ENCODE results near the gene B3GNT4.

The B3GNT4 gene

DNA sequence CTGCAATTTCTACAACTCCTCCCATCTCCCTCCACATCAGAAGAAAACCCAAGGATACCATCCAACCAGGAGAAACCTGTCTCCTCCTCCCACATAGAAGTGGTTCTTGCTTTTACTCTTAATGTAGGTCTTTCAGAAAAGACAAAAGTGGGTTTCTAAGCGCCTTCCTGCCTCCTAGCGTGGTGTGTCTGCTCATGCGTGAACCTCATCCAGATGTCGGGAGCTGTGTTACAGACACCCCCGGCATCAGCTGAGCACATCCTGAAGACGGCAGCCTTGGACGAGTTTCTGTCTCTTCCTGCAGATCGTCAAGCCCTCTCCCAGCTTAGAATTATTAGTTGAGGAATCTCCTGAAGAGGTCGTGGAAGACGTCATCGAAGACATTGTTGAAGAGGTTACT is 11.1 kb upstream of the B3GNT4 start:
- no peak overlapping the region for H3K4me3 ChIP-seq (ENCODE audit: low read depth, low read length)
- no peak for DNase-seq (ENCODE audit: low read depth)
- TF ChIP-seq MYC (IDR thresholded peaks at IDR 0.05; ENCODE audit: low read depth, low read length) (no peak), POLR2A (IDR thresholded peaks at IDR 0.05; ENCODE audit: extremely low read depth, insufficient read length) (no peak)
- TF ChIP-seq, protein P1, sequence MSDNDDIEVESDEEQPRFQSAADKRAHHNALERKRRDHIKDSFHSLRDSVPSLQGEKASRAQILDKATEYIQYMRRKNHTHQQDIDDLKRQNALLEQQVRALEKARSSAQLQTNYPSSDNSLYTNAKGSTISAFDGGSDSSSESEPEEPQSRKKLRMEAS (IDR thresholded peaks at IDR 0.05; ENCODE audit: low read depth, low read length) = no peak
- TF ChIP-seq, protein P2, sequence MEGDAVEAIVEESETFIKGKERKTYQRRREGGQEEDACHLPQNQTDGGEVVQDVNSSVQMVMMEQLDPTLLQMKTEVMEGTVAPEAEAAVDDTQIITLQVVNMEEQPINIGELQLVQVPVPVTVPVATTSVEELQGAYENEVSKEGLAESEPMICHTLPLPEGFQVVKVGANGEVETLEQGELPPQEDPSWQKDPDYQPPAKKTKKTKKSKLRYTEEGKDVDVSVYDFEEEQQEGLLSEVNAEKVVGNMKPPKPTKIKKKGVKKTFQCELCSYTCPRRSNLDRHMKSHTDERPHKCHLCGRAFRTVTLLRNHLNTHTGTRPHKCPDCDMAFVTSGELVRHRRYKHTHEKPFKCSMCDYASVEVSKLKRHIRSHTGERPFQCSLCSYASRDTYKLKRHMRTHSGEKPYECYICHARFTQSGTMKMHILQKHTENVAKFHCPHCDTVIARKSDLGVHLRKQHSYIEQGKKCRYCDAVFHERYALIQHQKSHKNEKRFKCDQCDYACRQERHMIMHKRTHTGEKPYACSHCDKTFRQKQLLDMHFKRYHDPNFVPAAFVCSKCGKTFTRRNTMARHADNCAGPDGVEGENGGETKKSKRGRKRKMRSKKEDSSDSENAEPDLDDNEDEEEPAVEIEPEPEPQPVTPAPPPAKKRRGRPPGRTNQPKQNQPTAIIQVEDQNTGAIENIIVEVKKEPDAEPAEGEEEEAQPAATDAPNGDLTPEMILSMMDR (IDR thresholded peaks at IDR 0.05; ENCODE audit: low read depth, low read length) = no peak

DNA sequence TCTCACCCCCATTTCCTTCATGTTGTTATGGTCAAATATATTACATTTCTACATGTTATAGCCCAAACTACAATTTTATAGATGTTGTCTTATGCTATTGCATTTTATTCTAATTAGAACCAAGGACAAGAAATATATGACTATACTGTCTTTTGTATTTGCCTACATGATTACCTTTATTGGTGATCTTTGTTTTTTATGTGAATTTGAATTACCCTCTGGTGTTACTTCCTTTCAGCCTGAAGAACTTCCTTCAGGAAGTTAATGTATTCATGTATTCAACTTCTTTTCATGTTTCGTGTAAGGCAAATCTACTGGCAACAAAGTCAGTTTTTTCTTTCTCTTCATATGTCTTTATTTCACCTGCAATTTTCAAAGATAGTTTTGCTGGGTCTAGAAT is 8.7 kb upstream of the B3GNT4 start:
- TF ChIP-seq POLR2A (IDR thresholded peaks at IDR 0.05; ENCODE audit: extremely low read depth, insufficient read length) = no peak
- TF ChIP-seq, protein P1 (IDR thresholded peaks at IDR 0.05; ENCODE audit: low read depth, low read length) = no peak
- TF ChIP-seq, protein P2 (IDR thresholded peaks at IDR 0.05; ENCODE audit: low read depth, low read length) = no peak
- no peak for TF ChIP-seq MYC (IDR thresholded peaks at IDR 0.05; ENCODE audit: low read depth, low read length)
- no peak for DNase-seq (ENCODE audit: low read depth)
- H3K4me3 ChIP-seq (ENCODE audit: low read depth, low read length) = no peak overlapping the region

DNA sequence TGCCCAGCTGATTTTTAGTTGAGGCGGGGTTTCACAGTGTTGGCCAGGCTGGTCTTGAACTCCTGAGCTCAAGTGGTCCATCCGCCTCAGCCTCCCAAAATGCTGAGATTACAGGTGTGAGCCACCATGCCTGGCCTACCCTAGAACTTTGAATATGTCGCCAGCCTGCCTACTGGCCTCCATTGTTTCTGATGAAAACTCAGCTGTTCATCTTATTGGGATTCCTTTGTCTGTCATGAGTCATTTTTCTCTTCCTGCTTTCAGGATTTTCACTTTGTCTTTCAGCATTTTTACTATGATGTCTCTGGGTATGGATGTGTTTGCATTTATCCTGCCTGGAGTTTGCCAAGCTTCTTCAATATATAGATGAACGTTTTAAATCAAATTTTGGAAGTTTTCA is 8.1 kb upstream of the B3GNT4 start:
- no peak overlapping the region for H3K4me3 ChIP-seq (ENCODE audit: low read depth, low read length)
- TF ChIP-seq, protein P1 (IDR thresholded peaks at IDR 0.05; ENCODE audit: low read depth, low read length) = no peak
- TF ChIP-seq MYC (IDR thresholded peaks at IDR 0.05; ENCODE audit: low read depth, low read length) (no peak), POLR2A (IDR thresholded peaks at IDR 0.05; ENCODE audit: extremely low read depth, insufficient read length) (no peak)
- TF ChIP-seq, protein P2 (IDR thresholded peaks at IDR 0.05; ENCODE audit: low read depth, low read length) = no peak
- no peak for DNase-seq (ENCODE audit: low read depth)

DNA sequence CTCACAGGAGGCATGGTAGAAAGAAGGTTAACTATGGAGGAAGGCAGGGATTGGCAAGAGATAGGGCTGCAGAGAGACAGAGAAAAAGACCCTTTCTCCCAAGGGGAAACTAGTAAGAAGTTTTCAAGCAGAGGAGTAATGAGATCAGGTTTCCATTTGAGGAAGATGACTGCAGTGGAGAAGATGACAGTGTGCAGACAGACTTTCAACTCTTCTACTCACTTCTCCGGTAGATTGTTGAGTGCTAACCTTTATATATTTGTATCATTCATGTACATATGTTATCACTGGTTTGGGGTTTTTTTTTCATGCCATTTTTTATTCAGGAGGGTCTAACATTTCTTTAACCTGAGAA is 5.9 kb upstream of the B3GNT4 start:
- TF ChIP-seq POLR2A (IDR thresholded peaks at IDR 0.05; ENCODE audit: extremely low read depth, insufficient read length) = no peak
- no peak overlapping the region for H3K4me3 ChIP-seq (ENCODE audit: low read depth, low read length)
- DNase-seq (ENCODE audit: low read depth) = peak; percentile 53

DNA sequence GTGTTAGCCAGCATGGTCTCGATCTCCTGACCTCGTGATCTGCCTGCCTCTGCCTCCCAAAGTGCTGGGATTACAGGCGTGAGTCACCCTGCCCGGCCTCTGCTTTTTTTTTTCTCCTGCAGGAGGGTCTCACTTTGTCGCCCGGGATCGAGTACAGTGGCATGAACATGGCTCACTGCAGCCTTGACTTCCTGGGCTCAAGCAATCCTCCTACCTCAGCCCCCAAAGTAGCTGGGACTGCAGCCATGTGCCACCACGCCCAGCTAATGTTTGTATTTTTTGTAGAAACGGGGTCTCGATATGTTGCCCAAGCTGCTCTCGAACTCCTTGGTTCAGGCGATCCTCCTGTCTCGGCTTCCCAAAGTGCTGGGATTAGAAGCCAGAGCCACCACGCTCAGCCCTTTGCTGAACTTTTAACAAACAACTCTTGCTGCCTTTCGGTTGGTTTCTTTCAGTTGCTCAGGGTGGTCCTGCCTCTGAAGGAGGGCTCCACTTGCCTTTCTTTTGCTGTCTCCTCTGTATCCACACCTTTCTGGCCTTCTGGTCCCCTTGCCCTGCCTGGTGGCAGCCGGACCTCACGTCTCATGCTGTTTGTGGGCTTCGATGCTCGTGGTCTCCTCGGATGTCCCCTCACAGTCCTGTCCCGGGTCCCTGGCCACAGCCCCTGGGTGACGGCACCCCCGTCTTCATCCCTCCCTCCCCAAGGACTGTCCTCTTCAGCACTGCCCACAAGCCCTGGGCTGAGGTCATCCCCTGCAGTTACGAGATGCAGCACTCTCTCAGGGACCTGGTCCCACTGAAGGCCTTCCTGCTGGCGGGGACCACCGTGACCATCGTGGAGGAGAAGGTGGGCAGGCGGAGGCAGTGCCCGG is 3.8 kb upstream of the B3GNT4 start:
- DNase-seq (ENCODE audit: low read depth) = no peak
- TF ChIP-seq MYC (IDR thresholded peaks at IDR 0.05; ENCODE audit: low read depth, low read length) = no peak
- TF ChIP-seq, protein P2 (IDR thresholded peaks at IDR 0.05; ENCODE audit: low read depth, low read length) = no peak
- TF ChIP-seq, protein P1 (IDR thresholded peaks at IDR 0.05; ENCODE audit: low read depth, low read length) = no peak
- TF ChIP-seq POLR2A (IDR thresholded peaks at IDR 0.05; ENCODE audit: extremely low read depth, insufficient read length) = no peak
- no peak overlapping the region for H3K4me3 ChIP-seq (ENCODE audit: low read depth, low read length)

DNA sequence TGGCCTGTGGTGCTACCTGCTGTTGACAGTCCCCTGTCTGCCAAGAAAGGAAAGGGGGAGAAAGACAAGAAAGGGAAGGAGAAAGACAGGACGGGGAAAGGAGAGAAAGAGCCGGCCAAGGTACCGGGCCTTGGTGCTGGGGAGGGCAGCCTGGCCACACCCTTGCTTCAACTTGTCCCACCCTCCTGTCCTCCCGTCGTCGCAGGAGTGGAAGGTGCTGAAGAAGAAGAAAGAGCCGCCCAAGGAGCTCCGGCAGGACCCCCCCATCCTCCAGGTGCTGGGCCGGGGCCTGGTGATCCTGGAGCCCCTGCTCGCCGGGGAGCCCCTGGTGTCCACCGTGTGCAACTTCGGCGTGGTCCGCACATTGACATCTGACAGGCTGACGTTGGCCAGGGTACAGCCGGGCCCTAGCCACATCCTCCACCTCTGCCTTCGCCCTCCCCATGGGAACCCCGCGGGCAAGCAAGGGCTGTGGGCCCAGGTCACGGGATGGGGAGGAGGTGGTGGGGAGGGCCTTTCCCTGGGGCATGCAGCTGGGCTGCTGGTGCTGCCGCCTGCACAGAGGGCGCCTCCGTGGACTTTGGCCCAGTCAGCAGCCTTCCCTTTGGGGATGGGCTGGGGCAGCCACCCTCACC is 2.9 kb upstream of the B3GNT4 start:
- TF ChIP-seq MYC (IDR thresholded peaks at IDR 0.05; ENCODE audit: low read depth, low read length) = no peak
- TF ChIP-seq, protein P2 (IDR thresholded peaks at IDR 0.05; ENCODE audit: low read depth, low read length) = no peak
- TF ChIP-seq, protein P1 (IDR thresholded peaks at IDR 0.05; ENCODE audit: low read depth, low read length) = no peak
- TF ChIP-seq POLR2A (IDR thresholded peaks at IDR 0.05; ENCODE audit: extremely low read depth, insufficient read length) = no peak
- DNase-seq (ENCODE audit: low read depth) = no peak
- no peak overlapping the region for H3K4me3 ChIP-seq (ENCODE audit: low read depth, low read length)
